GM12801 (cell line): ENCODE results near the gene SLC18A2.

Experiments used
- CTCF ChIP-seq: IDR thresholded peaks from one replicate; pipeline ENCODE4 v1.5.1; 2011; ENCODE audit warnings: control low read depth; ENCODE audit not compliant: insufficient read length; ENCODE audit errors: extremely low read depth

Gene SLC18A2

GRCh38 chr10:117320050-117320665 lies 79.2 kb downstream of the SLC18A2 start:
- TF ChIP-seq CTCF = no peak

GRCh38 chr10:117322260-117322659 lies 81.3 kb downstream of the SLC18A2 start:
- no peak for TF ChIP-seq CTCF

GRCh38 chr10:117324367-117324766 lies 83.5 kb downstream of the SLC18A2 start:
- TF ChIP-seq CTCF = no peak

- TF ChIP-seq CTCF = no peak
These were observed 86.3 kb downstream of the SLC18A2 start for GRCh38 chr10:117327262-117327661.
